Superior temporal gyrus (tissue), 1 donor: ENCODE measurements around the gene GPR153.

Experiments
- DNase-seq: peaks from one replicate; pipeline ENCODE4 v3.0.0-alpha.2; 2016; ENCODE audit errors: extremely low spot score

GPR153 gene

GRCh38 chr1:6287029-6287428 lies 26.1 kb upstream of the GPR153 start:
- no peak for DNase-seq

- no peak for DNase-seq
These were observed 25.4 kb upstream of the GPR153 start for GRCh38 chr1:6286266-6286665.

GRCh38 chr1:6285336-6285735 lies 24.4 kb upstream of the GPR153 start:
- no peak for DNase-seq

DNA sequence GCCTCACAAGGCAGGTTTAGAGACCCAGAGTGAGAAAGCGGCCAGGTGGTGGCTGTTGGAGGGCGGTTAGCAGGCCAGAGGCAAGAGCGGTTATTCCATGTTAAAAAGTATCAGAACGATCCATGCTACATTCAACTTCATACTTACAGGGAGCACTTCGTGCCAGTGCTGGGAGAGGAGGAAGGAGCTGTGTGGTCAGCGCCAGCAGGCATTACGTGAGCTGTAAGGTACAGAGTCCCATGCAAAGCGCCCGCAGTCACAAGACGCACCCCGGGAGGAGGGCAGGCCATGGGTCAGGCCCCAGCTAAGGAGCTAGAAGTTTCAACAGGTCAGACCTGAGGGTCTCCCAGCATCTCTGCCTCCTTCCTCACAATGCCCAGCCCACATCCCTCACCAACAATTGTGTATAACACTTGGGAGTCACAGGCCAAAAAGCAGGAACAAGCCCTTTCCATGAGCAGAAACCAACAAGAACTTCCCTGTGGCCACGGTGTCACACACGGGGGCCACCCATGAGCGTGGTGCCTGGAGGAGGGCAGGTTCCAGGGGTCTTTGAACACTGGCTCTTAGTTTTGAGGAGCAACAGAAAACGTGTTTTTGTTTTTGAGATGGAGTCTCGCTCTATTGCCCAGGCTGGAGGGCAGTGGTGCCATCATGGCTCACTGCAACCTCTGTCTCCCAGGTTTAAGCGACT lies 21.8 kb upstream of the GPR153 start:
- DNase-seq = no peak

GRCh38 chr1:6281511-6282402 lies 20.9 kb upstream of the GPR153 start:
- DNase-seq = no peak

GRCh38 chr1:6280761-6281451 lies 20.0 kb upstream of the GPR153 start:
- no peak for DNase-seq

DNA sequence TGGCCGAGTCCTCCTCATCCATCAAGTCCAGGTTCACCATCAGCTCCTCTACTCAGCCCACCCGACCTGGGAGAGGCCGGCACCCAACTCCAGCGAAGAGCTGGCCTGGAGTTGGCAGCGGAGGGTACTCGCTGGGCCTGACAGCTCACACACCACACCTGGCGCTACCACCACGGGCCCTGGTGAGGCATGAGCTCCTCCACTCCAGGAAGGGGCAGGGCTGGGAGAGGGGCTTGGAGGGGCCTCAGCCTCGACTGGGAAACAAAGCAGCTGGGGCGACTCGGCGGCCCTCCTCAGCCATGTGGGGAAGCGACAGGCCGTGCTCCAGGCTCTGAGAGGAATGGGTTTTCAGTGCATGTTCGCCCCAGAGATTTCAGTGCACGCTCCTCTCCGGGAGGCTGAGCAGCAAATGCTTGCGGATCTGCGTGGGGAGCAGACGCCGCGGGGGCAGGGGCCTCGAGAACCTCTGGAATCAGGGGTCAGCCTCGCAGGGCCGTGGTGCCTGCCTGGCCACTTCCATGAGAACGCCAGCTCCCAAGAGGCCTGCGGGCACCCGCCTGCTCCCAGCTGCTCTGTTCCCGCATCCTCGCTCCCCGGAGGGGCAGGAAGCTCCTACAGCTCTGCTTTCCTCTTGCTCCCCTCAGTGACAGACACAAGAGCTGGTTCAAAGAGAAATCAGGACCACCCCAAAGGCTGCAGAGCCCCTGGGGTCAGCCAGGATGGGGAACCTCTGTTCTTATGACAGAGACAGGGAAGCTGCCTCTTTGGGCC lies 18.9 kb upstream of the GPR153 start:
- DNase-seq = no peak

DNA sequence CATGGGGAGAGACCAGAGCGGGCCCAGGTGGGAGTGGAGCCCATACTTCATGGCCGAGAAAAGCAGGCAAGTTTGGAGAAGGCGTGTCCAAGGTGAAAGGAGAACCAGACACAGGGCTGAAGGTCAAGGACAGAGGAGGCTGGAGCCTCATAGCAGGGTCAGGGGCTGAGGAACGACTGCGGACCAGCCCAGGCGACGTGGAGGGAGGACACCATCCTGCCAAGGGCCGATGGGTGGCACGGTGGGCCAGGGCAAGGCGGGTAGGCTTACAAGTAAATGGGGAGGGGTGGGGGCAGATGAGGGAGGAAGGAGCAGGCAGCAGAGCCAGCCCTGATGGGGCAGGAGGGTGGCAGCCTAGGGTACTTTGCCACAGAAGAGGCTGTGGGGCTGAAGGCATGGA lies 18.2 kb upstream of the GPR153 start:
- no peak for DNase-seq

- DNase-seq = no peak
These were observed 17.4 kb upstream of the GPR153 start for GRCh38 chr1:6278263-6278662.

- DNase-seq = no peak
These were observed 16.1 kb upstream of the GPR153 start for GRCh38 chr1:6276811-6277555.

GRCh38 chr1:6275826-6276782 lies 15.2 kb upstream of the GPR153 start:
- no peak for DNase-seq

GRCh38 chr1:6274622-6275139 lies 13.8 kb upstream of the GPR153 start:
- DNase-seq = no peak

- no peak for DNase-seq
These were observed 13.2 kb upstream of the GPR153 start for GRCh38 chr1:6274102-6274501.

- DNase-seq = peak; percentile 66
These were observed 12.5 kb upstream of the GPR153 start for GRCh38 chr1:6273380-6273891.

- DNase-seq = no peak
These were observed 12.0 kb upstream of the GPR153 start for GRCh38 chr1:6272868-6273267.

DNA sequence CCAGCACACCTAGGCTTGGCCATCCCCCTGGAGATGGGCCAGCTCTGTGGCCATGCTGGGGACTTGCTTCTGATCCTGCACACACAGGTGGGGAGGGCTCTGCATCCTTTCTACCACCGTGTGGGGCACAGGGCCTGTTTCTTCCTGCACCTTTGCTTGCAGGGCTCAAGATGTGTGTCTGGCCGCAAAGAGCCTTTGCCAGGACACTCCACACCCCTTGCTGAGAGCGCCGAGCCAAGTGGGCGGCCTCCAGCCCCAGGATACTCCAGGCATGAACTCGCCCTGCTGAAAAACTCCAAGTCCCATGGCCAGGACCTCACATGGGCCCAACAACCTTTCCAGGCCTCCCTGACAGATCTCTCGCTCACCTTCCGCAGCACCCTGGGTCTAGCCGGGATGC lies 11.6 kb upstream of the GPR153 start:
- DNase-seq = no peak

DNA sequence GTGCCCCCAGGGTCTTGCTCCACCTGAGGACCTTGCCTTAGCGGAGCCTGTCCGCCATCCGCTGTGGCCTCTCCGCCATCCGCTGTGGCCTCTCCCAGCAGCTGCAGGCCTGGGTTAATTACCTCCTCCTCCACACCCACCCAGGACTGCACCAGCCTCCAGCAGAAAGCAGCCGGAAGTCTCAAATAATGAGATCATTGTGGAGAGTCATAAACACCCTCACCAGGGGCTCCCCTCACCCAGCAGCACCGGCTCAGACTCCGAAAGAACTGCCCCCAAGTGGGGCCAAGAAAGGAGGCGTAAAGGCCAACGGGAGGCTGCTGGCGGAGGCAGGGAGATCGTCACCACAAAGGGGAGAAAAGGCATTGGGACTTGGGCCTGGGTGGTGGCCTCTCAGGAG lies 10.7 kb upstream of the GPR153 start:
- DNase-seq = no peak

- no peak for DNase-seq
These were observed 10.1 kb upstream of the GPR153 start for GRCh38 chr1:6271006-6271405.

GRCh38 chr1:6270401-6270800 lies 9.5 kb upstream of the GPR153 start:
- no peak for DNase-seq
